ENCODE measurements around the gene DNAJB9.
"Not testable (repeated sequence)": the region's sequence is repeated elsewhere in the genome, so short reads cannot be mapped to it uniquely, and the experiment has no call there.

Gene DNAJB9

GRCh38 chr7:108569381-108570145, at the start of gene DNAJB9, which contains the start of gene THAP5:
Gene DNAJB9 (plus strand): TSS chr7:108569874. CDS start chr7:108571727, 1,853 bp downstream.
Gene THAP5 (minus strand): TSS chr7:108569706. CDS start chr7:108569569, 137 bp downstream.
- DNase-seq, result peak; percentile 97 to 99

- DNase-seq, result no peak
Observed at GRCh38 chr7:108522780-108523179, 46.9 kb upstream of the DNAJB9 start.

- peak; percentile 83 to 89 for DNase-seq
Observed at GRCh38 chr7:108525327-108525984, 44.2 kb upstream of the DNAJB9 start.

GRCh38 chr7:108525985-108526767, 43.5 kb upstream of the DNAJB9 start, which contains the start of gene PNPLA8:
Gene PNPLA8 (minus strand): TSS chr7:108526135. CDS start chr7:108515491, 10,644 bp downstream.
- peak; percentile 98 to 99 for DNase-seq

- DNase-seq, result no peak
Observed at GRCh38 chr7:108526768-108527017, 43.0 kb upstream of the DNAJB9 start.

- DNase-seq, result no peak
Observed at GRCh38 chr7:108528183-108528712, 41.4 kb upstream of the DNAJB9 start.

GRCh38 chr7:108529341-108529740, 40.3 kb upstream of the DNAJB9 start:
- DNase-seq, result peak in 1 of 2 experiments; percentile 26

- no peak for DNase-seq
Observed at GRCh38 chr7:108533712-108534111, 36.0 kb upstream of the DNAJB9 start.

- DNase-seq, result no peak
Observed at GRCh38 chr7:108535257-108535656, 34.4 kb upstream of the DNAJB9 start.

- DNase-seq, result no peak
Observed at GRCh38 chr7:108535744-108536143, 33.9 kb upstream of the DNAJB9 start.

- DNase-seq, result no peak
Observed at GRCh38 chr7:108537229-108537628, 32.4 kb upstream of the DNAJB9 start.

- DNase-seq, result peak in 1 of 2 experiments; percentile 35
Observed at GRCh38 chr7:108538236-108538635, 31.4 kb upstream of the DNAJB9 start.

GRCh38 chr7:108538685-108539084, 31.0 kb upstream of the DNAJB9 start:
- DNase-seq, result not testable (repeated sequence)

GRCh38 chr7:108541478-108541877, 28.2 kb upstream of the DNAJB9 start:
- no peak for DNase-seq

- DNase-seq, result not testable (repeated sequence)
Observed at GRCh38 chr7:108548141-108548896, 21.4 kb upstream of the DNAJB9 start.

GRCh38 chr7:108556665-108557064, 13.0 kb upstream of the DNAJB9 start:
- not testable (repeated sequence) for DNase-seq

- DNase-seq, result no peak
Observed at GRCh38 chr7:108557191-108557590, 12.5 kb upstream of the DNAJB9 start.

- DNase-seq, result no peak
Observed at GRCh38 chr7:108557617-108558016, 12.1 kb upstream of the DNAJB9 start.

- DNase-seq, result no peak
Observed at GRCh38 chr7:108559253-108559652, 10.4 kb upstream of the DNAJB9 start.

GRCh38 chr7:108561047-108561619, 8.5 kb upstream of the DNAJB9 start:
- no peak for DNase-seq

GRCh38 chr7:108565987-108566386, 3.7 kb upstream of the DNAJB9 start:
- DNase-seq, result no peak

- no peak for DNase-seq
Observed at GRCh38 chr7:108568801-108569380, 783 bp upstream of the DNAJB9 start.

All from NCI-H524 (cell line).